Esophagus mucosa (tissue), 1 donor: ENCODE data around the gene NRP1. TPM values are rescaled to one million over a fixed set of nuclear protein-coding genes. Genes with fewer than 3 reads are reported as not detected.
A peak's percentile ranks its signal among the peaks of the same experiment; 100 is the strongest.
"Not testable (repeated sequence)": the region's sequence is repeated elsewhere in the genome, so short reads cannot be mapped to it uniquely, and the experiment has no call there.

ENCODE experiments used
- ATAC-seq: fragments of 200-7000 bp; cut with Tn5 transposase; one replicate; pipeline ENCODE4 v1.9.1; 2020
- total RNA-seq: library from RNA; stranded (reverse); gene quantifications from one replicate; pipeline ENCODE4 v1.2.4, GENCODE V29; 2023
- donor health status: DM: yes; HTN: yes; CAD: no.

Gene NRP1
- 8.8 TPM for total RNA-seq

DNA sequence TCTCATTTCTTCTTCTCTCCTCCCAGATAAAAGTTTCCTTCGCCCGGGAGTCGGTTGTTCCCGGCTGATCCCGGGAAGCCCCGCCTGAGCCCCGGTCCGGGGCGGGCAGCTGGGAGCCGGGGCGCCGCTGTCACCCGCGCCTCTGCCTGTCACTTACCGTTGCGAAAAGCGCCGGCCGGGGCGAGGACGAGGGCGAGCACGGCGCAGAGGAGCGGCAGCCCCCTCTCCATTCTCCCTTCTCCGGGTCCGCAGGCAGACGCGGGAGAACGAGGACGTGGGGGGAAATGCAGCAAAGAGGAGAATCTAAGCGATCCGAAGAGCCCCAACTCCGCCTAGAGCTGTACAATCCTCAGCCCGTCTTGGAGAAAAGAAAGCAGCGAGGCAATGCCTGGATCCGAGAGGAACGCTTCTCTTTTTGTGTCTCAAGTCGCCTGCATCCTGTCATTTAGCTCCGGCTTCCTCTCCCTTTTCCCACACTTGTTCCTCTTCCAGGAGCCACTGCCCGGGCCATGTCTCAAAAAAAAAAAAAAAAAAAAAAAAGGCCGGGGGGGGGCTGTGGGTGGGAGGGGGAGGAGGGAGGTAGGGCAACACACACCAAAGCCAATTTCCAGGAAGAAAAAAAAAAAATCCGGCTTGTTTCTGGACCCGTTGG, at the start of gene NRP1:
NRP1 (minus strand) TSS at position 515 of the 652 bp plus-strand sequence; CDS start at position 230, 285 bp downstream.
- ATAC-seq = no peak

DNA sequence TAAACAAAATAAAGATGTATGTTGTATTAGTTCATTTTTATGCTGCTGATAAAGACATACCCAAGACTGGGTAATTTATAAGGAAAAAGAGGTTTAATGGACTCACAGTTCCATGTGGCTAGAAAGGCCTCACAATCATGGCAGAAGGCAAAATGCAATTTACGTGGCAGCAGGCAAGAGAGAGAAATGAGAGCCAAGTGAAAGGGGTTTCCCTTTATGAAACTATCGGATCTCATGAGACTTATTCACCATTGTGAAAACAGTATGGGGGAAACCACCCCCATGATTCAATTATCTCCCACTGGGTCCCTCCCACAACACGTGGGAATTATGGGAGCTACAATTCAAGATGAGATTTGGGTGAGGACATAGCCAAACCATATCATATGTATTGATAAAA, 49.7 kb upstream of the NRP1 start:
- ATAC-seq = not testable (repeated sequence)

DNA sequence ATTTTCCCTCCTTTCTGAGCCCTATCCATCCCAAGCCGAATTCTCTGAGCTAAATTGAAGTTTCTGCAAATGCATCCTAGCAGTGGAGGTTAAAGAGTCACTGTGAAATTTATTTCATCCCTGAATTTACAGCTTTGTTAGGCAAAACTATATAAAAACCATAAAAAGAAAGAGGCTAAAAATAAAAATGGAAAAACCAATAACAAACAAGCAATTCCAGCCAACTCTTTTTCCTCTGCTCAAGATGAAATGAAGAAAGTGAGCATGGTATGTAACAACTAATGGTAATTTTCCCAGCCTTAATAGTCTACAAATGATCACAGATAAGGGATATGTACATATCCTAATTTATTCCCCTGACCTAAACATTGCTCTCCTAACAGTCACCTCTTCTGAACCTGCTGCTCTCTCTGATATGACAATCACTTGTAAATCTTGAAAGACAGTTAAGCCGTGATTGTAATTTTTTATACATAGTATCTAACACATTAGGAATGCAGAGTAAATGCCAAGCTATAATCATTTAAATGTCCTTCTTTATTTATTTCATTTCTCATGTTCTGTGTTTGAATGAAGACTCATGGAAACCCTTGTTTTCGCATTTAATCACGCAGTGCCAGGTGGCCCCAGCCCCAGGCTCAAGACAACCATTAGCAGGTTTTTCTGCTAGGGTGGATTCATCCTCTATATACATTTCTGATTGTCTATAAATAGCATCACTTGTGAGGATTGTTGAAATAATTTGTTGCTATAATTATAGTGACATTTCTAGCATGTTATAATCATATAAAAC, 48.6 kb upstream of the NRP1 start:
- no peak for ATAC-seq

DNA sequence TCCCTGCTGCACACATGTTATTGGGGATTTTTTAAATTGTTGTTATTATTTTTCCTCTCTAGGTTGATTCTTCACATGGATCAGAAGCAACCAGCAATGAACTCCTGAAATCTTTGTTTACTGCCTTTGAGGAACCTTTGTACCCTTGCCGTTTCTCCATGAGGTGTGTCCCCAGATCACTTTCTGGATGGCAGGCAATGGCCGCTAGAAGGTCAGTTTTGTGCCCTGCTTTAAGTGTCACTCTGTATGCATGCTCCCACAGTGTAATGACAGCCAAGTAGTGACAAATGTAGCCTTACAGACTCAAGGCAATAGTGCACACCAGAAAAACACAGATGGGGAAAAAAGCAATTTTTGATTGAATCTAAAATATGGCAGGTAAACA, 47.7 kb upstream of the NRP1 start:
- ATAC-seq = no peak

DNA sequence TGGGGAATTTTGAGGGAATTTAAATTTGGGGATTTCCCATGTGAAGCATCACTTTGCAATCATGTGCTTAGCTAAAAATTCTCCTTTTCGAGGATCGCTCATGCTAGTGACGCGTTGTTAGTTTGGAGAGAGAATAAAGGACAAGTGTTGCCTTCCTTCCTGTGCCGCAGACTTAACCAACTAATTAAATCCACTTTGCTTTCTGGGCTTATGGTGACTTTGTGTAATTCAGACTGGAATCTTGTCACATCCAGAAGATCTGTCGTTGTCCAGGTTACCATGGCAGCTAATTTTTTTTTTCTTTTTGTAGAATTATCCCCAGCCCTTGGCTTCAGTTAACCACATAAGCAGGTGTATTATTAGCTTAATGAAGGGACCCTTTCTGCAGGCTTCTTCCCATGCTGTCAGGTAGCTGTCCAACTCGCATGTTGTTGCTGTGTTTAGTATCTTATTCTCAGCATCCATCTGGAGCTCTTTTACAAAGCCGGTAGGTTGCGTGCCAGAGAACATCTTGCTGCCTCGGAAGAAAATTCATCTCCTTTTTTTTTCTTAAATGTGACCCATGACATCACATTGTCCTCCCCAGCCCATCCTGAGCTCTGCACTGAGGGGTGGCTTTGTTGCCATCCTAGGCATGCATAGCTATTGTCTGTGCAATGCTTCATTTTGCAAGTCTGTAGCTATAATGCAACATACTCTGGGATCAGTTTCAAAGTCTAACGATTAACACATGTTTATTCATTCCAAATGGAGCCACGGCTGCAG, 47.2 kb upstream of the NRP1 start:
- ATAC-seq = no peak

DNA sequence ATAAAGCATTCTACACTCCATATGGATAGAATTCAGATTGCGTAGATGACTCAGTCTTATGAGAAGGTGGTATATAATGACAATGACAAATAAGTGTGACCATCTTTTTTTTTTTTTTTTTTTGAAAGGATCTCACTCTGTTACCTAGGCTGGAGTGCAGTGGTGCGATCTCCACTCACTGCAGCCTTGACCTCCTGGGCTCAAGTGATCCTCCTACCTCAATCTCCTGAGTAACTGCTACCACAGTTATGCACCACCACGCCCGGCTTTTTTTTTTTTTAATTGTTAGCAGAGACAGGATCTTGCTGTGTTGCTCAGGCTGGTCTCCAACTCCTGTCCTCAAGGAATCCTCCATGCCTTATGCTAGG, 43.2 kb upstream of the NRP1 start:
- ATAC-seq = no peak

DNA sequence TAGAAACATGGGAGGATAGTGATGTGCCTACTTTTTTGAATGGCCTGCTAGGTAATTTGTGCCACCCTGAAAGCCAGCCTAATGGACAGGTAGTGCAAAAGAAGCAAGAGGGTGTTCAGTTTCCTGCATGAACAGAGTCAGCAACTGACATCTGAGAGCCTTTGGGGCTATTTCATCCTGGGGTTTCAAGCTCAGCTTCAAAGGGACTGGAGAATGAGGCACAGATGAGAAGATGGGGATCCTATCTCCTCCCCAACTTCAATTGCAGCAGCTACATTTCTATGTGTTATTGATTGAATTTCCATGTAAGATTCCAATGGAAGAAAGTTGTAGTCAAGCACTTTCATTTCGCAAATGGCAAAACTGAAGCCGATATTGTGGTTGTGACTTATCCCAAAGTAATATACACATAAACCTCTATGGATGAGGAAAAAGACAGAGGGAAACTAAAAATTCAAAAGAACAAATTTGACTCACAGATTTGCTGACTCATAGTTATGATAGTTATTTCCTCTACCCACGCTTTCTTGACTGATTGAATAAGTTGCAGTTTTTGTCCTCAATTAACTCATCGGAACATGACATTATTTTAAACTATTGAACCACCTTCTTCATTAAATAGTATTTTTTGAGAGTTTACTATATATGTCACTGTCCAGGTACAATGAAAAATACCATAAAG, 42.6 kb upstream of the NRP1 start:
- peak; percentile 41 for ATAC-seq

DNA sequence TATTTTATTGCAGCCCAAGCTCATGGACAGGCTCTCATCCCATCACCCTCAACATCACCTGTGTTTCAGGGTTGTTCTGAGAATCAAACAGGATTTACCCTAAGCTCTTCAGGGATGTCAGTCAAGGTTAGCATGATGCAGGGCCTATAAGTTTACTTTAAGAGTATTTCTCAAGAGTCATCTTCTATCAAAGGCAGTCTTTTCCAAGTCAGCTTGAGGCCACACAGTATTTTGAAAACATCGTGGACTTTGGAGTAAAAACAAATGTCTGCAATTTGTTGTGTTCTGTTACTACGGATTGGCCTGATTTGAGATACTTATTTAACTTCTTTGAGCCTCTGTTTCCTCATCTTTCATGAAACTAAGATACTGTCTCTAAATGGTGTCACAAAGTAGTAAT, 42.0 kb upstream of the NRP1 start:
- no peak for ATAC-seq

DNA sequence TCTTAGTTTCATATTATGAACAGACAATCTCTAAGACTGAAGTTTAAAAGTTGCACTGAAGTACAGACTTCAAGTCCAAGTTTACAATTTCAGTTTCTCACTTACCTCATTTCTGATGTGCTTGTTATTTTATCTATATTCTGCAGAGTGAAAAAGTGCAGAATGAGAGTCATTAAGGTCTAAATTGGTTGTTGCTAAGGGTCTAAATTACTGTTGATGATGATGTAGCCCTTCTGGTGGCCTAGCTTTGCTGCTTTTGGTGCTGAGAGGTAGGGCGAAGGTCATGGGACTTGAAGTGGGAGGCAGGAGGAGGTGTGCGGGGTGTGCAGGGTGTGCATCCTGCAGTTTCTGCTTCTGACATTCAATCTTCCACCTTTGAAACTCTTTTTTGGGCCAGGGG, 38.8 kb upstream of the NRP1 start:
- no peak for ATAC-seq

DNA sequence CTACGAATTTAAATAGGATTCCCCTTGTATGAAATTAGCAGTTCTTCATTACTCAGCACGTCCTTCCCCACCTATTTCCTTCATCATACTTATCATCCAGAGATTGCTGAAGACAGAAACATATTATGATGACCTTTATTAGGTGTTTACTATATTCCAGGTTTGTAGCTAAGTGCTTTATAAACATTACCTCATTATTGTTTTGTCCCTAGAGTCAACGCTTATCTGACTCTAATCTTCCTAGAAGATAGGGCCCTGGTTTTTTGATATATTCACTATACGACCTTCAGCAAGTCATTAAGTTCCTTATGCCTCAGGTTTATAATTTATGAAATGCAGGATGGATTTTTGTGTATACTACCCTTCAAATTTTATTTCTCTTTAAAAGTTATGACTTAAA, 36.8 kb upstream of the NRP1 start:
- no peak for ATAC-seq

DNA sequence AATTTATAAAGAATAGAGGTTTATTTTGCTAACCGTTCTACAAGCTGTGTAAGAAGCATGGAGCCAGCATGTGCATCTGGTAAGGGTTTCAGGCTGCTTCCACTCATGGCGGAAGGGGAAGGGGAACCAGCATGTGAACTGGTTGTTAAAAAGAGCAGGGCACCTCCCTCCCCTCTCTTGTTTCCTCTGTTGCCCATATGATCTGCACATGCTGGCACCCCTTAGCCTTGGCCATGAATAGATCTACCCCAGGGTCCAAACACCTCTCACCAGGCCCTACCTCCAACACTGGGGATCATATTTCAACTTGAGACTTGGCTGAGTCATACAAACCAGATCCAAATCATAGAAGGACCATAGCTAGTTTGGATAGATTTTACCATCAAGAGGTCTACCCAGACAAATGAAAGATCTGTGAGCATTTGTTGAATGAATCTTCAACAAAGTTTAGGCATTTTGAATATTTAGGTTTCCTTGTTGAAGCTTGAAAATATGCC, 36.0 kb upstream of the NRP1 start:
- no peak for ATAC-seq

DNA sequence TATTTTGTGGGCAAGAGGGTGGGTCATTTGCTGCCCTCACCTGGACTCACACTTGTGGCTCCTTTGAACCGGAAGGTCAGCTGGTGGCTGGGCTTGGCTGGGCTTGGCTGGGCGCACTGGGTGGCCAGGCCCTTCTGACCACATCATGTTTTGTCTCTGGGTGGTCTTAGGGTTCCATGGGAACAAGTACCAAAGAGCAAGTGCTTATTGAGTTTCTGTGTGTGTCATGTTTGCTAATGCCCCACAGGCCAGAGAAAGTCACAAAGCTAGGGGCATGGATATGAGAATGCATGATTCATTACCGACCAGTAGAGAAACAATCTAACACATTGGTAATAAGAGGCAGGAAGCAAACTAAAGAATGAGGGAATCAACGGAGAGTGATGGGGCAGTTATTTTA, 33.6 kb upstream of the NRP1 start:
- ATAC-seq = no peak

DNA sequence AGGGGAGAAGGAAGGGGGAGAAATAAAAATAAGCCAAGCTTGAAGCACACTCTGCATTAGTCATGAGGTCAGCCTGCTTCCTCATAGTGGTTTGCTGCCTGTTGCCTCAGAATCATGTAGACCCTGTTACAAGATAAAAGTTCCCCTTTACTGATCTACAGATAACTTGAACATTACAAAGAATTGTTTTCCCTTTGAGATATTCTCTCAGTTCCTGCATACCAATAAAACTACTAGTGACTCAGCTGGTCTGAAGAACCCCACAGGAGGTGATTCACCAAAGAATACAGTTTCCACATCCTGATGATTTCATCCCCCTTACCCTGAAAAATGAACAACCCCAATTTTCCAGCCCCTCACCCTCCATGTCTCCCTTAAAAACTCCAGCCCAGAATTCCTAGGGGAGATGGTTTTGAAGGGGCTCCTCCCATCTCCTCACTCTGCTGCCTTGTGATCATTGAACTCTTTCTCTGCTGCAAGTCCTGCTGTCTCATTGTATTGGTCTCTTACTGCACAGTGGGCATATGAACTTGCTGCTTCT, 31.5 kb upstream of the NRP1 start:
- peak; percentile 20 for ATAC-seq

DNA sequence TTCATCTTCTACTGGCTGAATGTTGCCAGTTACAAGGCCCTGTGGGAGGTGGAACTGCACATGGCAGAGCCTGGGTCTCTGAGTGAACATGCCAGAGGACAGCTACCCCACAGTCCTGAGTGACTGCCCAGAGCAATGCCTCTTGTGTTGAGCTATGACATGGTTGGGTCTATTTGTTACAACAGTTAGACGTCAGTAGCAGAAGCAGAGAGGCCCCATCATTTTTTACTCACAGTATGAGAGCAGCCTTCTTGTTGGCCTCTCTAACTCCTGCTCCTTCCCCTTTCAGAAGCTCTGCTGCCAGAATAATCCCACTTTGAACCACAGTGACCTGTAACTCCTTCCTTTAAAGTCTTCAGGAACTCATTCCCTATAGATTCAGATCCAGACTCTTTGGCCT, 30.8 kb upstream of the NRP1 start:
- ATAC-seq = no peak

DNA sequence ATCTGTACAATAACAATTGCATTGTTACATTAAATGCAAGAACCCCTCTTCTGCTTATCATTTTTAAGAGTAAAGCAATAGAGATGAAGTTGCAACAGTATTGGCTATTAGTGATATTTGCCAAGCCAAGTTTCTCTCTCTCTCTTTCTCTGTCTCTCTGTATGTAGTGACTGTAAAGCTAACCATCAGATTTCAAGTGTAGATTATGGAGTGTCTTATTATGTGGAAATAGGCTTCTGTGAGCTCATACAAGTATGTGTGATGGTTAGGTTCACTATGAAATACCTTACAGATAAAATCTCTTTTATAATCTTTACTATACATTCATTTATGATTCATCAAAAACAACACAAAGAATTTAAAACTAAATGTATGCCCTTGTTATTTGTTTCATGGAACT, 28.6 kb upstream of the NRP1 start:
- no peak for ATAC-seq

DNA sequence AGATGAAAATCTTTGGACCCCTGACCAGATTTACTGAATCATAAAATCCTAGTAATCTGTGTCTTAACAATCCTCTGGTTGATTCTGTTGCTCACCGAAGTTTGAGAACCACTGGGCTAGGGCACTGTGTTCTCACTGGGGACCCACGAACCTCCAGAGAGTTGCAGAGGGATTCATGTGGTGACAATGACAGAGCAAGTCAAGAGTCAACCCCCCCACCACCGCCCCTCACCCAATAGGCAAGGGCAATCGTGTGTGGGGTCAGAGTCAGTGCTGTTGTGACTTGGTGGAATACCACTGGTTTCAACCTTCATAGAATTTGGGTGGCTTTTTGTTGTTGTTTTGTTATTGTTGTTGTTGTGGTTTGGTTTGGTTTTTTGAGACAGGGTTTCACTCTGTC, 23.5 kb upstream of the NRP1 start:
- ATAC-seq = no peak

DNA sequence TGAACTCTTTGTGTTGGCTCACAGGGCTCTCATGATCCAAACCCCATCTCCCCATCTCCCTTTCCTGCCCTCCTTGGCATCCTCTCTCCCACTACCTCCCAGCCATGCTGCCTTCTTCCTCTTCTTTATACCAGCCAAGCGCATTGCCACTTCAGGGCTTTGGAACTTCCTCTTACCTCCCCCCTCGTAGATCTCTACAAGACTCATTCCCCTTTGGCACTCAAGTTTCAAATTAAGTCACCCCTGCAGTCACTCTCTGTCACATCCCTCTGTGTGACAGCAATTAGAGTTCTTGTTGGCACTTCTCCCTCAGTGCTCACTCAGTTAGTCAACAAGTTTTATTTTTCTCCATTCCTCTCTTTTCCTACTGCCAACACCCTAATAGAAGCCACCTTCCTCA, 20.8 kb upstream of the NRP1 start:
- ATAC-seq = no peak

DNA sequence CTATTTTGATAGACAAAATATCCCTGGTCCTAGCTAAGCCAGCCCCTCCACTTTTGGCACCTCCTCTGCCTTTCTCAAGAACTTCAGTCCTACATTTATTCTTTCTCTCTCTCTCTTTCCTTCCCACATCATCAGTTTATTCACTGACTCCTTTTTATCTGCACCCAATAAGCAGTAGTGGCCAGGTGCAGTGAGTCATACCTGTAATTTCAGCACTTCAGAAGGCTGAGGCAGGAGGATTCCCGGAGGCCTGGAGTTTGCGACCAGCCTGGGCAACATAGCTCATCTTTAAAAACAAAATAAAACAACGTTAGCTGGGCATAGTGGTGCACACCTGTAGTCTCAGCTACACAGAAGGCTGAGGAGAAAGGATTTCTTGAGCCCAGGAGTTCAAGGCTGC, 19.4 kb upstream of the NRP1 start:
- ATAC-seq = no peak

DNA sequence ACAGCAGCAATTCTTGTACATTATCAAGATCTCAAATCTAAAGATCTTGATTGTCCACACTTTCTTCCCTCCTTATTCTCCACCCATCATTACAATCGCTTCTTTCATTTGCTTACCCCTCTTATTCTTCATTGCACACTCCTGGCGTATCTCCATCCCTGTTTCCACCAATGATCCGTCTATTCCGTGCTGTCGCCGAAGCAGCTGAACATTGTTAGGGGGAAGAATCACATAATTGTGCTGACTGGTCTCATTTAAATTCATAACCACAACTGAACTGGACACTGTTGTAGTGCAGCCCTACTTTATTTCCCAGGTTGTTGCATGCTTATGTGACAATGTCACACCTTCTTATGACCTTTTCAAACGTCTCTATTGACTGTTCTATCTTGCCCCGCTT, 18.9 kb upstream of the NRP1 start:
- ATAC-seq = no peak

DNA sequence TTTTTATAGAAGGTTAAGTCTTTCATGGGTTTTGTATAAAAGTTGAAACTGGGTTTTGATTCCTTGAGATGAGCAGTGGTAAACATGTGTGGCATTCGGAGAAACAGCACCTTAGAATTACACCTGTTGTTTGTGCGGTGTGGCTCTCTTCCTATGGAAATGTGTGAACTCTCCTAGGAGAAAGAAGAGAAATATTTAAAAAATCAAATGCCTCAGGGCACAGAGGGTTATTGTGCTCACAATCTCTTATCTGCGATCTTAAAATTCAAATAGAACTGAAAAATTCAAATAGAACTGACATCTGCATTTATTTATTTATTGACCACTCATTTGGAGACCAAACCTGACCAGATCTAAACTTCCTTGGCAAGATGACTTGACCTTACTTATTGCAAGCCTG, 18.1 kb upstream of the NRP1 start:
- no peak for ATAC-seq

DNA sequence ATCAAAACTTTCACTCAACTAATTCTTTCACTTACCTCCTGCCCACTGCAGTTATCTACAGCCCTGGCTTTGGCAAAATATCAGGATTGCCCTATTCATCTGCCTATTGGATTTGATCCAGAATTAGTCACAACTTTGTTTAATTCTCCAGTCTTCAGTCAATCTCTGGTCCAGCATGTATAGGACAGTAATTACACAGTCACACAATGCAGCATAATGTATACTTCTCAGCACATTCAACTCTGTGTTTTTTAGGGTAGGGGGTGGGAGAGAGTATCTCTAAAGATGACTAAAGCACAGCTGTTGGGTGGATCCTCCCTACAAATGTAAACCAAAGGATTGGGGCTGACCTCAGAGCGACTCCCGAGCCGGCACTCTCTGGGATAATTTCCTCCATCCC, 17.7 kb upstream of the NRP1 start:
- no peak for ATAC-seq

DNA sequence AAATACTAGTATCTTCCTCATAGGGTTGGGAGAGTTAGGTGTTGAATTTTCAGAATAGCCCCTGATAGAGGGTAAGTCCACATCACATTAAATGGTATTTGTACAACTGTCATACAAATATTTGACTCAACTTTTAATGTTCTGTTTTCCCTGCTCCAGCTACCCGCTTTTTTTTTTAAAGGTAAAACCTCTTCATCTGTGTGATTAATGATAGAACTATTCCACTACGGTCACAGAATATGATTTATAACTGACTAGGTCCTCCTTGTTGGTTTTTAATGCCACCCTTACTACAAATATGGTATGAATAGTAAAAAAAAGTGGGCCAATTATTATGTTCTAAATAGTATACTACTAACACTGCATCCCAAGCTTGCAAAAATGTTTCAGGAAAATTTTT, 15.6 kb upstream of the NRP1 start:
- ATAC-seq = no peak

DNA sequence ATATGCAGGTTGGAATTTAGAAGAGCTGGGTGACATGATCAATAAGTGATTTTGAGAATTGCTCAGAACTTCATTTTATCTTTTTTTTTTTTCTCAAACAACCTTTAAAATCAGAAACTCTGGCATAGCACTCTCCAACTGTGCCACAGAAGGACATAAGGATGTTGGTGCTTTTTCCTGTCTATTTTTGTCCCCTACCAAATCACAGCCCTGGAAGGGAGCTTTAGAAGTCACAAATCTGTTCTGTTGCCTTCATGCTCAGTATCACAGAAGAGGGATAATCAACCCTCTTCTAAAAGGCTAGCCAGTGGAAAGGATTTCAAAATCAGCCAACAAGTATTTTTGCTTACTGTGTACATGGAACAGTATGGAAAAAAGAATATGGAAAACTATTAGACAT, 14.8 kb upstream of the NRP1 start:
- ATAC-seq = no peak
